ENCODE data around the gene SLC30A10. TPM values are rescaled to one million over a fixed set of nuclear protein-coding genes. Genes with fewer than 3 reads are reported as not detected.
"Not testable (repeated sequence)": the region's sequence is repeated elsewhere in the genome, so short reads cannot be mapped to it uniquely, and the experiment has no call there.

Gene SLC30A10
- polyA plus RNA-seq, 3 donors = 0.03 TPM; not detected in 2

- no peak overlapping the region for H3K27ac ChIP-seq (ENCODE audit: low read depth, low read length)
- 38 to 43% (median 42%) methylated on average over 2 of the region's 2 CpGs for WGBS, 3 donors
Observed at GRCh38 chr1:219938706-219939105, 10.3 kb upstream of the SLC30A10 start.

GRCh38 chr1:219933763-219934162, 5.4 kb upstream of the SLC30A10 start:
- H3K27ac ChIP-seq (ENCODE audit: low read depth, low read length) = not testable (repeated sequence)
- WGBS, 3 donors = 86 to 91% (median 90%) methylated on average over 11 of the region's 11 CpGs

GRCh38 chr1:219931033-219931432, 2.7 kb upstream of the SLC30A10 start:
- H3K27ac ChIP-seq (ENCODE audit: low read depth, low read length) = no peak overlapping the region

- no peak overlapping the region for H3K27ac ChIP-seq (ENCODE audit: low read depth, low read length)
- 46 to 54% (median 52%) methylated on average over 13 of the region's 13 CpGs for WGBS, 3 donors
Observed at GRCh38 chr1:219928791-219929118, 398 bp upstream of the SLC30A10 start.

GRCh38 chr1:219927298-219927955, 930 bp downstream of the SLC30A10 start:
- H3K27ac ChIP-seq (ENCODE audit: low read depth, low read length) = no peak overlapping the region
- 17 to 25% (median 17%) methylated on average over 21 to 31 of the region's 31 CpGs for WGBS, 3 donors

GRCh38 chr1:219926363-219926998, 1.9 kb downstream of the SLC30A10 start:
- no peak overlapping the region for H3K27ac ChIP-seq (ENCODE audit: low read depth, low read length)
- 85 to 89% (median 87%) methylated on average over 6 of the region's 6 CpGs for WGBS, 3 donors

GRCh38 chr1:219924342-219924741, 4.0 kb downstream of the SLC30A10 start:
- H3K27ac ChIP-seq (ENCODE audit: low read depth, low read length) = no peak overlapping the region
- WGBS, 3 donors = 77 to 85% (median 82%) methylated on average over 4 of the region's 4 CpGs

GRCh38 chr1:219917851-219918466, 10.4 kb downstream of the SLC30A10 start:
- WGBS, 3 donors = 85 to 88% (median 87%) methylated on average over 10 of the region's 10 CpGs
- no peak overlapping the region for H3K27ac ChIP-seq (ENCODE audit: low read depth, low read length)

GRCh38 chr1:219917281-219917680, 11.1 kb downstream of the SLC30A10 start:
- no peak overlapping the region for H3K27ac ChIP-seq (ENCODE audit: low read depth, low read length)
- WGBS, 3 donors = 91 to 95% (median 95%) methylated on average over 1 of the region's 1 CpG

- 88 to 96% (median 93%) methylated on average over 1 of the region's 1 CpG for WGBS, 3 donors
- H3K27ac ChIP-seq (ENCODE audit: low read depth, low read length) = no peak overlapping the region
Observed at GRCh38 chr1:219916257-219916656, 12.1 kb downstream of the SLC30A10 start.

GRCh38 chr1:219913005-219913770, 15.2 kb downstream of the SLC30A10 start:
- no peak overlapping the region for H3K27ac ChIP-seq (ENCODE audit: low read depth, low read length)

GRCh38 chr1:219910716-219911115, 17.6 kb downstream of the SLC30A10 start:
- 61 to 80% (median 80%) methylated on average over 6 of the region's 6 CpGs for WGBS, 3 donors
- no peak overlapping the region for H3K27ac ChIP-seq (ENCODE audit: low read depth, low read length)

GRCh38 chr1:219909476-219909875, 18.9 kb downstream of the SLC30A10 start:
- WGBS, 3 donors = 65 to 69% (median 67%) methylated on average over 4 of the region's 4 CpGs
- no peak overlapping the region for H3K27ac ChIP-seq (ENCODE audit: low read depth, low read length)

- no peak overlapping the region for H3K27ac ChIP-seq (ENCODE audit: low read depth, low read length)
- 89 to 93% (median 92%) methylated on average over 3 of the region's 3 CpGs for WGBS, 3 donors
Observed at GRCh38 chr1:219908170-219908569, 20.2 kb downstream of the SLC30A10 start.

GRCh38 chr1:219907772-219908070, 20.6 kb downstream of the SLC30A10 start:
- no peak overlapping the region for H3K27ac ChIP-seq (ENCODE audit: low read depth, low read length)
- 58 to 84% (median 62%) methylated on average over 1 of the region's 1 CpG for WGBS, 3 donors

GRCh38 chr1:219906924-219907771, 21.2 kb downstream of the SLC30A10 start:
- whole genome bisulfite sequencing, 3 donors = 36 to 67% (median 48%) methylated on average over 5 of the region's 5 CpGs
- no peak overlapping the region for H3K27ac ChIP-seq (ENCODE audit: low read depth, low read length)

- H3K27ac ChIP-seq (ENCODE audit: low read depth, low read length) = not testable (repeated sequence)
- 93 to 95% (median 94%) methylated on average over 8 of the region's 8 CpGs for whole genome bisulfite sequencing, 3 donors
Observed at GRCh38 chr1:219906565-219906923, 21.8 kb downstream of the SLC30A10 start.

GRCh38 chr1:219905524-219905923, 22.8 kb downstream of the SLC30A10 start:
- 81 to 90% (median 83%) methylated on average over 4 of the region's 4 CpGs for WGBS, 3 donors

GRCh38 chr1:219904934-219905333, 23.4 kb downstream of the SLC30A10 start:
- H3K27ac ChIP-seq (ENCODE audit: low read depth, low read length) = no peak overlapping the region
- WGBS, 3 donors = 62 to 90% (median 87%) methylated on average over 2 of the region's 2 CpGs

More at GRCh38 chr1:219905524-219905923, 22.8 kb downstream of the SLC30A10 start:
- no peak overlapping the region for H3K27ac ChIP-seq (ENCODE audit: low read depth, low read length)
